WTC11 (cell line): ENCODE data around the gene ZNF579. TPM values are rescaled to one million over a fixed set of nuclear protein-coding genes. Genes with fewer than 3 reads are reported as not detected.

ENCODE experiments used
- ATAC-seq: fragments of 200-7000 bp; cut with Tn5 transposase; 2 replicates; pipeline ENCODE4 v1.10.0; 2021; ENCODE audit warnings: mild to moderate bottlenecking, moderate library complexity
- CTCF ChIA-PET: fragments of 300-600 bp; sonication (Branson Sonifier 250); formaldehyde crosslinking; loops from one replicate; lab custom pipeline; 2021; ENCODE audit warnings: antibody characterized with exemption; lab: Charles Lee
- POLR2A ChIA-PET: fragments of 350-600 bp; sonication (Branson Sonifier 250); formaldehyde crosslinking; loops from one replicate; lab custom pipeline; 2021; ENCODE audit warnings: antibody characterized with exemption; lab: Charles Lee
- DNase-seq: peaks from one replicate; pipeline ENCODE4 v3.0.0; 2021; ENCODE audit warnings: low spot score
- H3K27ac Mint-ChIP-seq: 2 replicates; pipeline ENCODE4 v1.8.0; 2021; ENCODE audit warnings: mixed read lengths
- H3K27me3 Mint-ChIP-seq: 2 replicates; pipeline ENCODE4 v1.8.0; 2021; ENCODE audit warnings: low read depth, mild to moderate bottlenecking, moderate library complexity, mixed read lengths
- H3K36me3 Mint-ChIP-seq: 2 replicates; pipeline ENCODE4 v1.8.0; 2021; ENCODE audit warnings: mixed read lengths
- H3K4me1 Mint-ChIP-seq: 2 replicates; pipeline ENCODE4 v1.8.0; 2022; ENCODE audit warnings: mixed read lengths
- H3K4me3 Mint-ChIP-seq: 2 replicates; pipeline ENCODE4 v1.8.0; 2021; ENCODE audit warnings: mild to moderate bottlenecking, moderate library complexity, mixed read lengths
- H3K9me3 Mint-ChIP-seq: 2 replicates; pipeline ENCODE4 v1.8.0; 2021; ENCODE audit warnings: mixed read lengths
- ETV6 ChIP-seq: sonication (generic); formaldehyde crosslinking; IDR thresholded peaks from 2 replicates; pipeline ENCODE4 v1.8.1; 2022; ENCODE audit warnings: mild to moderate bottlenecking, missing genetic modification reagents
- FOXK1 ChIP-seq: sonication (generic); formaldehyde crosslinking; IDR thresholded peaks from 2 replicates; pipeline ENCODE4 v1.8.0; 2022; ENCODE audit warnings: mild to moderate bottlenecking, moderate library complexity, missing genetic modification reagents
- KAT7 ChIP-seq: sonication (generic); formaldehyde crosslinking; IDR thresholded peaks from 2 replicates; pipeline ENCODE4 v1.8.1; 2023; ENCODE audit warnings: missing genetic modification reagents, mild to moderate bottlenecking, borderline replicate concordance
- SMAD4 ChIP-seq: sonication (generic); formaldehyde crosslinking; IDR thresholded peaks from 2 replicates; pipeline ENCODE4 v1.8.0; 2022; ENCODE audit warnings: mild to moderate bottlenecking, missing genetic modification reagents
- SOX15 ChIP-seq: fragments of 250-450 bp; sonication (Bioruptor Pico); IDR thresholded peaks from 2 replicates; pipeline ENCODE4 v1.9.0; 2021; ENCODE audit warnings: mild to moderate bottlenecking
- SP1 ChIP-seq: sonication (generic); formaldehyde crosslinking; conservative IDR thresholded peaks from 2 replicates; pipeline ENCODE4 v1.8.1; 2022; ENCODE audit warnings: missing genetic modification reagents
- ZBTB21 ChIP-seq: sonication (generic); formaldehyde crosslinking; IDR thresholded peaks from 2 replicates; pipeline ENCODE4 v1.8.1; 2023; ENCODE audit warnings: mild to moderate bottlenecking, missing genetic modification reagents, borderline replicate concordance
- ZNF121 ChIP-seq: sonication (generic); formaldehyde crosslinking; IDR thresholded peaks from 2 replicates; pipeline ENCODE4 v1.8.0; 2023; ENCODE audit warnings: missing genetic modification reagents
- ZNF232 ChIP-seq: sonication (generic); formaldehyde crosslinking; IDR thresholded peaks from 2 replicates; pipeline ENCODE4 v1.8.0; 2022; ENCODE audit warnings: mild to moderate bottlenecking, missing genetic modification reagents
- ZNF263 ChIP-seq: sonication (generic); formaldehyde crosslinking; IDR thresholded peaks from 2 replicates; pipeline ENCODE4 v1.8.1; 2022; ENCODE audit warnings: low read depth, mild to moderate bottlenecking, moderate library complexity, missing genetic modification reagents
- ZNF396 ChIP-seq: fragments of 250-450 bp; sonication (Bioruptor Pico); IDR thresholded peaks from 2 replicates; pipeline ENCODE4 v1.8.0; 2021; ENCODE audit warnings: mild to moderate bottlenecking, moderate library complexity, borderline replicate concordance
- ZNF423 ChIP-seq: fragments of 250-450 bp; sonication (Bioruptor Pico); IDR thresholded peaks from 2 replicates; pipeline ENCODE4 v2.1.2; 2022; ENCODE audit warnings: mild to moderate bottlenecking, moderate library complexity
- total RNA-seq: library from RNA; stranded (reverse); gene quantifications from 3 replicates; pipeline ENCODE4 v1.2.3, GENCODE V29; 2021
- TF ChIP-seq, protein P1 (sequence below): sonication (generic); formaldehyde crosslinking; IDR thresholded peaks from 2 replicates; pipeline ENCODE4 v1.8.1; 2023; ENCODE audit warnings: mild to moderate bottlenecking, moderate library complexity, missing genetic modification reagents
- TF ChIP-seq, protein P2 (sequence below): sonication (generic); formaldehyde crosslinking; IDR thresholded peaks from 2 replicates; pipeline ENCODE4 v1.8.0; 2023; ENCODE audit warnings: mild to moderate bottlenecking, missing genetic modification reagents
- TF ChIP-seq, protein P3 (sequence below): sonication (generic); formaldehyde crosslinking; IDR thresholded peaks from 2 replicates; pipeline ENCODE4 v1.8.0; 2022; ENCODE audit warnings: mild to moderate bottlenecking, missing genetic modification reagents
- TF ChIP-seq, protein P4 (sequence below): sonication (generic); formaldehyde crosslinking; IDR thresholded peaks from 2 replicates; pipeline ENCODE4 v1.8.1; 2022; ENCODE audit warnings: mild to moderate bottlenecking, moderate library complexity, missing genetic modification reagents
- TF ChIP-seq, protein P5 (sequence below): sonication (generic); formaldehyde crosslinking; IDR thresholded peaks from 2 replicates; pipeline ENCODE4 v1.8.1; 2023; ENCODE audit warnings: mild to moderate bottlenecking, missing genetic modification reagents, borderline replicate concordance

ZNF579 gene
- total RNA-seq, 1 experiment from 2014 or later: 30.0 TPM

DNA sequence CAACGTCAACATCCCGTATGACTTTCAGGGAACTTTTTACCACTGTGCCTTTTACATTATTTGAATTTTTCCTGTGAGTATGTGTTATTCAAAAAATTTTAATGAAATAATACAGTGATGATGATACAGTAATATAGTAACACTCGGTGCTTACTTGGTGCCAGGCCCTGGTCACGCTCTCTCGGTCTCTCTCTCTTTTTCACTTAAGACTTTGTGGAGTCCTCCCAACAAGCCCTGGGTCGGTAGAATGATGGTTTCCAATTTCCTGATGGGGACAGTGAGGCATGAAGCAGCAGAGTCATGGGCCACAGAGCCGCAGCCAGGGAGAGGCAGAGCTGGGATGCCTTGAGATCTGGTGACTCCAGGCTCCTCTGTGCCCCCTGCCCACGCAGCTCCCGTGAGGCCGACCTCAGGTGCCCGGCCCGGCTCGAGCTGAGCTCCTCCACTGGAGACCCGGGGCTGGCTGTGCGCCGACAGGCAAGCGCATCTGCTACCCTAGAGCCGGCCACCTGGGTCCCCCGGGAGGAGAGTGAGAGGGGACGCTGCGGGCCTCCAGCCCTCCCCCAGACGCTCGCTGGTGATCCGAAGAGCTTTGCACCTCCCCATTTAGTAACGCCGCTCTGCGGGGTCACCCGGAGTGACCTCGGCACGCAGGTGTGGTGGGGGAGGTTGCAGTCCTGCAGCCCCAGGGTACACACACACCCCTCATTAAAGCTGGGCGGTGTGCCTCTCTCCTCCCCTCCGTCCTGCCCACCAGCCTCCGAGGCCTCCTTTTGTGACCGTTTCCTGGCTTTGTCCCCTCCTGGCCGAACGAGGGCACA is 30.9 kb downstream of the ZNF579 start:
- Mint-ChIP-seq H3K4me1 (peaks cover 52% of the 10 kb centered on the region), H3K9me3 (no peaks in the 10 kb centered on the region), H3K27ac (peak overlapping the region; percentile 90), H3K27me3 (peaks cover 9% of the 10 kb centered on the region), H3K4me3 (peak overlapping the region; percentile 76), H3K36me3 (no peaks in the 10 kb centered on the region)
- POLR2A ChIA-PET: interaction anchor here (0.7 to 1.3 kb wide), 10 partner anchors 10 to 149 kb away, joined by 3 to 13 read pairs (median 4); partner anchors contain the start of genes FIZ1, ZNF579 and ZNF865
- ATAC-seq: peak; percentile 81
- TF ChIP-seq, protein P1, sequence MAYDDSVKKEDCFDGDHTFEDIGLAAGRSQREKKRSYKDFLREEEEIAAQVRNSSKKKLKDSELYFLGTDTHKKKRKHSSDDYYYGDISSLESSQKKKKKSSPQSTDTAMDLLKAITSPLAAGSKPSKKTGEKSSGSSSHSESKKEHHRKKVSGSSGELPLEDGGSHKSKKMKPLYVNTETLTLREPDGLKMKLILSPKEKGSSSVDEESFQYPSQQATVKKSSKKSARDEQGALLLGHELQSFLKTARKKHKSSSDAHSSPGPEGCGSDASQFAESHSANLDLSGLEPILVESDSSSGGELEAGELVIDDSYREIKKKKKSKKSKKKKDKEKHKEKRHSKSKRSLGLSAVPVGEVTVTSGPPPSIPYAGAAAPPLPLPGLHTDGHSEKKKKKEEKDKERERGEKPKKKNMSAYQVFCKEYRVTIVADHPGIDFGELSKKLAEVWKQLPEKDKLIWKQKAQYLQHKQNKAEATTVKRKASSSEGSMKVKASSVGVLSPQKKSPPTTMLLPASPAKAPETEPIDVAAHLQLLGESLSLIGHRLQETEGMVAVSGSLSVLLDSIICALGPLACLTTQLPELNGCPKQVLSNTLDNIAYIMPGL (CRISPR knock-in tag): 0 out of 2 replicates have a peak, but pooled peaks have one; percentile 48
- TF ChIP-seq, protein P2, sequence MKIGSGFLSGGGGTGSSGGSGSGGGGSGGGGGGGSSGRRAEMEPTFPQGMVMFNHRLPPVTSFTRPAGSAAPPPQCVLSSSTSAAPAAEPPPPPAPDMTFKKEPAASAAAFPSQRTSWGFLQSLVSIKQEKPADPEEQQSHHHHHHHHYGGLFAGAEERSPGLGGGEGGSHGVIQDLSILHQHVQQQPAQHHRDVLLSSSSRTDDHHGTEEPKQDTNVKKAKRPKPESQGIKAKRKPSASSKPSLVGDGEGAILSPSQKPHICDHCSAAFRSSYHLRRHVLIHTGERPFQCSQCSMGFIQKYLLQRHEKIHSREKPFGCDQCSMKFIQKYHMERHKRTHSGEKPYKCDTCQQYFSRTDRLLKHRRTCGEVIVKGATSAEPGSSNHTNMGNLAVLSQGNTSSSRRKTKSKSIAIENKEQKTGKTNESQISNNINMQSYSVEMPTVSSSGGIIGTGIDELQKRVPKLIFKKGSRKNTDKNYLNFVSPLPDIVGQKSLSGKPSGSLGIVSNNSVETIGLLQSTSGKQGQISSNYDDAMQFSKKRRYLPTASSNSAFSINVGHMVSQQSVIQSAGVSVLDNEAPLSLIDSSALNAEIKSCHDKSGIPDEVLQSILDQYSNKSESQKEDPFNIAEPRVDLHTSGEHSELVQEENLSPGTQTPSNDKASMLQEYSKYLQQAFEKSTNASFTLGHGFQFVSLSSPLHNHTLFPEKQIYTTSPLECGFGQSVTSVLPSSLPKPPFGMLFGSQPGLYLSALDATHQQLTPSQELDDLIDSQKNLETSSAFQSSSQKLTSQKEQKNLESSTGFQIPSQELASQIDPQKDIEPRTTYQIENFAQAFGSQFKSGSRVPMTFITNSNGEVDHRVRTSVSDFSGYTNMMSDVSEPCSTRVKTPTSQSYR (CRISPR knock-in tag): 0 out of 2 replicates have a peak, but pooled peaks have one; percentile 16
- TF ChIP-seq KAT7 (peak; percentile 73; the same call in 1 of the 2 replicates), FOXK1 (CRISPR knock-in tag) (no peak), ZNF121 (no peak), ZNF396 (CRISPR knock-in tag) (no peak), SP1 (CRISPR knock-in tag) (peak; percentile 58; the same call in 1 of the 2 replicates), ETV6 (0 out of 2 replicates have a peak, but pooled peaks have one; percentile 41)
- TF ChIP-seq, protein P3, sequence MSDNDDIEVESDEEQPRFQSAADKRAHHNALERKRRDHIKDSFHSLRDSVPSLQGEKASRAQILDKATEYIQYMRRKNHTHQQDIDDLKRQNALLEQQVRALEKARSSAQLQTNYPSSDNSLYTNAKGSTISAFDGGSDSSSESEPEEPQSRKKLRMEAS: peak; percentile 55; the same call in 1 of the 2 replicates
- TF ChIP-seq, protein P4, sequence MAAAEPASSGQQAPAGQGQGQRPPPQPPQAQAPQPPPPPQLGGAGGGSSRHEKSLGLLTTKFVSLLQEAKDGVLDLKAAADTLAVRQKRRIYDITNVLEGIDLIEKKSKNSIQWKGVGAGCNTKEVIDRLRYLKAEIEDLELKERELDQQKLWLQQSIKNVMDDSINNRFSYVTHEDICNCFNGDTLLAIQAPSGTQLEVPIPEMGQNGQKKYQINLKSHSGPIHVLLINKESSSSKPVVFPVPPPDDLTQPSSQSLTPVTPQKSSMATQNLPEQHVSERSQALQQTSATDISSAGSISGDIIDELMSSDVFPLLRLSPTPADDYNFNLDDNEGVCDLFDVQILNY (CRISPR knock-in tag): peak; percentile 52; the same call in 1 of the 2 replicates
- CTCF ChIA-PET: interaction anchor here (0.6 to 1.6 kb wide), 12 partner anchors 12 to 900 kb away, joined by 3 to 7 read pairs (median 4); partner anchors contain the start of genes KMT5C, ZNF784 and ZNF865
- peak; percentile 70 for DNase-seq

DNA sequence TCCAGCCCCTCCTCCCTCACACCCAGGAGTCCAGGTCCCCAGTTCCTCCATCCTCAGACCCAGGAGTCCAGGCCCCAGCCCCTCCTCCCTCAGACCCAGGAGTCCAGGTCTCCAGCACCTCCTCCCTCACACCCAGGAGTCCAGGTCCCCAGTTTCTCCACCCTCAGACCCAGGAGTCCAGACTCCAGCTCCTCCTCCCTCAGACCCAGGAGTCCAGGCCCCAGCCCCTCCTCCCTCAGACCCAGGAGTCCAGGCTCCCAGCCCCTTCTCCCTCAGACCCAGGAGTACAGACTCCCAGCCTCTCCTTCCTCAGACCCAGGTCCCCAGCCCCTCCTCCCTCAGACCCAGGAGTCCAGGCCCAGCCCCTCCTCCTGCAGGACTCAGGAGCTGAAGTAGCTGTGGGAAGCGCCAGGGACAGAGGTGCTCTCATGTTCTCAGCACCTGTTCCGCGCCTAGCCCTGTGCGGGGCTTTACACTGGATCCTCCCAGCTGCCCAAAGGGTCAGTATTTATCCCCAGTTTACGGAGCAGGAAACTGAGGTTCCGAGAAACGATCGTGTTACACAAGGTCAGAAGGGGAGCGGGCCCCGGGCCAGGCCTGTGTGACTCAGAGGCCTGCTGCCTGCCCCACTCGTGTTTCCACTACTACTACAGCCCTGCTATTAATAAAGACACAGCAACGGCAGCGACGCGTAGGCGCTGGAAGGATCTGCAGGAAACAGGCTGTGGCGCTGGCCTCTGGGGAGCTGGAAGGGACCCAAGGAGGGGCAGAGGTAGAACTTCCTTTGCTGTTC is 33.6 kb downstream of the ZNF579 start:
- no peak for ATAC-seq
- POLR2A ChIA-PET: interaction anchor here (0.6 to 1.0 kb wide), 2 partner anchors 52 to 88 kb away, joined by 3 read pairs; no protein-coding TSS in a partner anchor

More for the DNA sequence above, 33.6 kb downstream of the ZNF579 start:
- Mint-ChIP-seq H3K27ac (peak overlapping the region; percentile 68), H3K27me3 (peaks cover 2% of the 10 kb centered on the region; the same call in 1 of the 2 replicates), H3K9me3 (peaks cover 9% of the 10 kb centered on the region), H3K4me3 (no peak overlapping the region), H3K36me3 (no peaks in the 10 kb centered on the region), H3K4me1 (peaks cover 30% of the 10 kb centered on the region)
- DNase-seq: no peak
- CTCF ChIA-PET: interaction anchor here (0.6 to 1.2 kb wide), 4 partner anchors 43 to 389 kb away, joined by 3 to 4 read pairs (median 4); partner anchors contain the start of genes NAT14, TNNI3 and ZNF865
- TF ChIP-seq SMAD4 (CRISPR knock-in tag) (no peak), ZNF423 (no peak), ZNF263 (CRISPR knock-in tag) (no peak), ZNF232 (CRISPR knock-in tag) (no peak), SOX15 (CRISPR knock-in tag) (no peak), ZBTB21 (CRISPR knock-in tag) (no peak)
- TF ChIP-seq, protein P5, sequence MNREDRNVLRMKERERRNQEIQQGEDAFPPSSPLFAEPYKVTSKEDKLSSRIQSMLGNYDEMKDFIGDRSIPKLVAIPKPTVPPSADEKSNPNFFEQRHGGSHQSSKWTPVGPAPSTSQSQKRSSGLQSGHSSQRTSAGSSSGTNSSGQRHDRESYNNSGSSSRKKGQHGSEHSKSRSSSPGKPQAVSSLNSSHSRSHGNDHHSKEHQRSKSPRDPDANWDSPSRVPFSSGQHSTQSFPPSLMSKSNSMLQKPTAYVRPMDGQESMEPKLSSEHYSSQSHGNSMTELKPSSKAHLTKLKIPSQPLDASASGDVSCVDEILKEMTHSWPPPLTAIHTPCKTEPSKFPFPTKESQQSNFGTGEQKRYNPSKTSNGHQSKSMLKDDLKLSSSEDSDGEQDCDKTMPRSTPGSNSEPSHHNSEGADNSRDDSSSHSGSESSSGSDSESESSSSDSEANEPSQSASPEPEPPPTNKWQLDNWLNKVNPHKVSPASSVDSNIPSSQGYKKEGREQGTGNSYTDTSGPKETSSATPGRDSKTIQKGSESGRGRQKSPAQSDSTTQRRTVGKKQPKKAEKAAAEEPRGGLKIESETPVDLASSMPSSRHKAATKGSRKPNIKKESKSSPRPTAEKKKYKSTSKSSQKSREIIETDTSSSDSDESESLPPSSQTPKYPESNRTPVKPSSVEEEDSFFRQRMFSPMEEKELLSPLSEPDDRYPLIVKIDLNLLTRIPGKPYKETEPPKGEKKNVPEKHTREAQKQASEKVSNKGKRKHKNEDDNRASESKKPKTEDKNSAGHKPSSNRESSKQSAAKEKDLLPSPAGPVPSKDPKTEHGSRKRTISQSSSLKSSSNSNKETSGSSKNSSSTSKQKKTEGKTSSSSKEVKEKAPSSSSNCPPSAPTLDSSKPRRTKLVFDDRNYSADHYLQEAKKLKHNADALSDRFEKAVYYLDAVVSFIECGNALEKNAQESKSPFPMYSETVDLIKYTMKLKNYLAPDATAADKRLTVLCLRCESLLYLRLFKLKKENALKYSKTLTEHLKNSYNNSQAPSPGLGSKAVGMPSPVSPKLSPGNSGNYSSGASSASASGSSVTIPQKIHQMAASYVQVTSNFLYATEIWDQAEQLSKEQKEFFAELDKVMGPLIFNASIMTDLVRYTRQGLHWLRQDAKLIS (CRISPR knock-in tag): no peak
